Stimulated activated CD4-positive, alpha-beta T cell treated with anti-CD3 and anti-CD28 coated beads, Interleukin-12 subunit alpha, Interleukin-12 subunit beta, amount 100 ng/mL, for 24 hours (primary cell): ENCODE measurements around the gene CDK17.
"Not testable (repeated sequence)": the region's sequence is repeated elsewhere in the genome, so short reads cannot be mapped to it uniquely, and the experiment has no call there.

Source experiments
- DNase-seq, 2 experiments: peaks; one replicate each; pipeline ENCODE4 v3.0.0-alpha.2; 2020; ENCODE audit warnings: low read depth in 2 of 2

Gene CDK17

DNA sequence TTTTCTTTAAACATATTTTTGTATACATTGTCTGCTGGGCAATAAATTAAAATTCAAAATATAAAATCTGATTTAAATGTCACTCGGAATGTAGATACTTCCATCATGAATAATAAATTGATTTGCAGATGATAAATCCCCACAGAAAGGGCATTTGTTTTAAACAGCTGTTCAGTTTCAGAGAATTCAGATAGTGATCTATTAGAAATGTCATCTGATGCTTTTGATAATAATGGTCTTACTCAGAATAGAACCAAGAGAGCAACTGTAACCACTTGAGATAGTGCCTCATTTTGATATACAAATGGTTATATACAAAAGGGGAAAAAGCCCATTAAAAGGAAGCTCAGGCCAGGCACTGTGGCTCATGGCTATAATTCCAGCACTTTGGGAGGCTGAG, 43.4 kb downstream of the CDK17 start:
- no peak for DNase-seq

DNA sequence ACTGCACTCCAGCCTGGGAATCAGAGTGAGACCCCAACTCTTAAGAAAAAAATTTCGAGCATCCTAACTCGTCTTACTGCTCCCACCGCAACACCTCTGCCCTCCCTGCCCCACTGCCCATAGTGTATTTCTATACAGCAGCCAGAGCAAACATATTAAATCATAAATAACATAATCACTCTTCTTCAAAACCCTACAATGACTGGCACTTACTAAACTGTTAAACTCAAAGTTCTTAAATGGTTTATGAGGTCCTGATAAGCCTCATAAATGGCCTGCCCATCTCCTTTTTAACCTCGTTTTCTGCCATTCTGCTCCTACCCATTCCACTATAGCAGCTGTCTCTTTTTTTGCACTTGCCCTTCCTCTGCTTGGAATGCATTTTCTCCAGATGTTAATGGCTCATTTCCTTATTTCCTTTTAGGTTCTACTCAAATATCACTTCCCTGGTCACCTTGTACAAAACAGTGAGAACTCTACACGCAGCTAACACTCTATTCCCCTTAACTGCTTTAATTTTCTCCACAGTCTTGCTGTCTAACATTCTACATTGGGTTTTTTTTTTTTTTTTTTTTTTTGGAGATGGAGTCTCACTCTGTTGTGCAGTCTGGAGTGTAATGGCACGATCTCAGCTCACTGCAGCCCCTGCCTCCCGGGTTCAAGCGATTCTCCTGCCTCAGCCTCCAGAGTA, 45.2 kb downstream of the CDK17 start:
- DNase-seq, result no peak

DNA sequence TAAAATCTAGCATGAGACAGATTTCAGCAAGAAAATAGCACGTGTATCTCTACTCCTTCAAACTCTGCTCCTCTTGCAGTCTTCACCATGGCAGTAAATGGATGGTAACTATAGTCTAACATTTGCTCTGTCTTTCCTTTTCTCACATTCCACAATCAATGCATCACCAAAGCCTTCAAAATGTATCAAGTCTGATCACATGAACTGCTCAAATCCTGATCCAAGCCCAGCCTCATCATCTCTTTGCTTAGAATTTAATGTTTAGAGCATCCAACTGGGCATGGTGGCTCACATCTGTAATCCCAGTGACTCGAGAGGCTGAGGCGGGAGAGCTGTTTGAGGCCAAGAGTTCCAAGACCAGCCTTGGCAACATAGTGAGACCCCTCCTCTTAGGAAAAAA, 45.9 kb downstream of the CDK17 start:
- DNase-seq, result no peak

DNA sequence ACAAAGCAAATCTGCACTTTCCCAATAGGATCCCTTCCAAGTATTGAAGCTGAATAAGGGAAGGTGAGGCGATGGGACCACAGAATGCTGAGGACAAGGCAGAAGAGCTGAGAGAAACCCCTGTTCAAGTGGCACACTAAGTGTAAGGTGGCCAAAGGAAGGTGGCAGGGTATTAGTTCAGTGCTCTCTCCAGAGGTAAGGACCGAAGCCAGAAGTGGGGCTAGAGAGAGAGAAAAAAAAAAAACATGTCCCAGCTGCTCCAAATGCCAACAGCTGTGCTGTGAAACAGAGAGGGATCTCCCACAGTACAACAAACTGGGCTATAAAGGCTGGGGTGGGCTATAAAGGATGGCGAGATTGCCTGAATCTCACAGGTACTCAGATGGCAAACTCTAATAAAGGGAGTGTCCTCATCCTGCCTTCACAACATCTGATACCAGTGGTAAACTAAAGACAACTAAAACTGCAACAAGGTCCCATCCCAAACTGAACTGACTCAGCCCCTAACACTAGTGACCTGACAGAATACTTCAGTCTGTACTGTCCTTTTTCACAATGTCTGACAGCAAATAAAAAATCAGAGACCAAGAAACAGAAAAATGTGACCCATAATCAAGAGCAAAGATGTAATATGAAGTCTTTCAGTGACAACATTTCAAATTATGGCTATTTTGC, 47.9 kb downstream of the CDK17 start:
- DNase-seq, result no peak

- no peak for DNase-seq
Observed at GRCh38 chr12:96350982-96351381, 49.3 kb downstream of the CDK17 start.

DNA sequence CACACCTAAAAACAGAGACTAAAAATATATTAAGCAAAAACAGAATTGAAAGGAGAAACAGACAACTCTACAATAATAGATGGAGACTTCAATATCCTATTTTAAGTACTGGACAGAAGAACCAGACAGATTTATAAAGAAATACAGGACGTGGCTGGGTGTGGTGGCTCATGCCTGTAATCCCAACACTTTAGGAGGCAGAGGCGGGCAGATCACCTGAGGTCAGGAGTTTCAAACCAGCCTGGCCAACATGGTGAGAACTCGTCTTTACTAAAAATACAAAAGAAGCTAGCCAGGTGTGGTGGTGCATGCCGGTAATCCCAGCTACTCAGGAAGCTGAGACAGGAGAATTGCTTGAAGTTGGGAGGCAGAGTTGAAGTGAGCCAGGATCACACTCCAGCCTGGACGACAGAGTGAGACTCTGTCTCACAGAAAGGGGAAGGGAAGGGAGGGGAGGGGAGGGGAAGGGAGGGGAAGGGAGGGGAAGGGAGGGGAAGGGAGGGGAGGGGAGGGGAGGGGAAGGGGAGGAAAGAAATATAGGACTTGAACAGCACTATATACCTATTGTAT, 53.0 kb downstream of the CDK17 start:
- DNase-seq, result no peak

GRCh38 chr12:96346716-96347115, 53.5 kb downstream of the CDK17 start:
- not testable (repeated sequence) for DNase-seq

GRCh38 chr12:96344124-96344695, 56.0 kb downstream of the CDK17 start:
- DNase-seq, result no peak

- no peak for DNase-seq
Observed at GRCh38 chr12:96343347-96343954, 56.8 kb downstream of the CDK17 start.

- not testable (repeated sequence) for DNase-seq
Observed at GRCh38 chr12:96339666-96340065, 60.6 kb downstream of the CDK17 start.

DNA sequence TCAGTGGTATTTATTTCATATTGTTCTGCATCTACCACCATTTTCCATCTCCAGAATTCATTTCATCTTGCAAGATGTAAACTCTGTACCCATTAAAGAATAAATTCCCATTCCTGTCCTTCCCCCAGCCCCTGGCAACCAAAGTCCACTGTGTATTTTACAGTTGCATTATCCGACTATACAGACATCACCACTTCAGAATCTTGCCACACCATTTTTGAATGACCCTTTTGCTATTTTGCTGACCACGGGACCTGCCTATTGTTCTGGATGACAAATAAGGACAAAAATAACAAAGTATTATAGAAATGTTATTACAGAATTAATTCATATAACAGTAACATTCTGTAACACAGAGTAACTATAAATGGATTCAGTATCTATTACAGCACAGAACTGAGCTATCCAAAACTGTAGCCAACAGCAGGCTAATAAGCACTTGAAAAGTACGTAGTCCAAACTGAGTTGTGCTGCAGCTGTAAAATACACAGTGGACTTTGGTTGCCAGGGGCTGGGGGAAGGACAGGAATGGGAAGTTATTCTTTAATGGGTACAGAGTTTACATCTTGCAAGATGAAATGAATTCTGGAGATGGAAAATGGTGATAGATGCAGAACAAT, 61.3 kb downstream of the CDK17 start:
- no peak for DNase-seq

GRCh38 chr12:96337953-96338352, 62.3 kb downstream of the CDK17 start:
- DNase-seq, result no peak

- no peak for DNase-seq
Observed at GRCh38 chr12:96336489-96336888, 63.8 kb downstream of the CDK17 start.

GRCh38 chr12:96335270-96335669, 65.0 kb downstream of the CDK17 start:
- DNase-seq, result no peak

DNA sequence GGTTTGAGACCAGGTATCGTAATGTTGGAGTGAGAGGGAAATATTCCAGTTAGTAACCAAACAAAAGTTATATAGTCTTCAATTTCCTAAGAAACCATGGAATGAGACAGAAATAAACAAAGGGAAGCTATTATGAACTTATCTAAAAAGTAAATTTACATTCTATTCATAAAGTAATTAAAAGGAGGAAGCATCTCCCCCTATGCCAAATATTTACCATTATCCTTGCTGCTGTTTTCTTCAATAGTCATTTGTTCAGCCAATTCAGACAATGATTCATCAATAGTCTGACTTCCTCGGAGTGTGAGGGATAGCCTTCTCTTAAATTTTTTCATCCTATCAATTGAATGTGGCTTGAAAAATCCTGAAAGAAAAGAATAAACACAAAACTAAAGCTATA, 65.7 kb downstream of the CDK17 start:
- DNase-seq, result no peak

DNA sequence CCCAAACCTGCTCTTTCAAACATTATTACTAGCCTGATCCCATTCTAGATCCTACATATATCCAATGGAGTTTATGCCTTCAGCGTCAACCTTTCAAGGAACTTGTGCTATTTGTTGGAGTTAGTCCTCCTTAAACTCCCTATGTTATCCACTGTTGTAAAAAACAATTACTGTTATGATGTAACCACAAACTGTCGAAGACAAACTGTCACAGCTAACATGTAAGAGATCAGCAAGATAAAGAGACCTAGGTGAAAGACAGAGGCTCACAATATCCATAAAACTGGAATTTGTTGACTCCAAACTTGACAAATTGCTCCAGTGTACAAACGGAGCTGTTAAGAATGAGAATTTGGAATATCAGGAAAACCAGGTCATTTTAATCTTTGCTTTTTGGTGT, 70.7 kb downstream of the CDK17 start:
- no peak for DNase-seq

DNA sequence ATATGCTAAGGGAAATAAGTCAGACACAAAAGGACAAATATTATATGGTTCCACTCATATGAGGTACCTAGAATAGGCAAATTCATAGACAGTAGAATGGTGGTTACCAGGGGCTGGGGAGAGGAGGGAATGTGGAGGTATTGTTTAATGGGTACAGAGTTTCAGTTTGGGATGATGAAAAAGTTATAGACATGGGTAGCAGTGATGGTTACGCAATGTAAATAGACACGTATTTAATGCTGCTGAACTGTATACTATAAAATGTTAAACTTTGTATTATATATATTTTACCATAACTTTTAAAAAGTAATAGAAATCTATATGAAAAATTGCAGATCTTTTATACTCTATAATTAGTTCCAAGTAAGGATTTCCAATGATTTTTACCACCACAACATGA, 71.2 kb downstream of the CDK17 start:
- DNase-seq, result no peak

GRCh38 chr12:96327889-96328288, 72.3 kb downstream of the CDK17 start:
- DNase-seq, result no peak

GRCh38 chr12:96327346-96327745, 72.9 kb downstream of the CDK17 start:
- DNase-seq, result no peak

DNA sequence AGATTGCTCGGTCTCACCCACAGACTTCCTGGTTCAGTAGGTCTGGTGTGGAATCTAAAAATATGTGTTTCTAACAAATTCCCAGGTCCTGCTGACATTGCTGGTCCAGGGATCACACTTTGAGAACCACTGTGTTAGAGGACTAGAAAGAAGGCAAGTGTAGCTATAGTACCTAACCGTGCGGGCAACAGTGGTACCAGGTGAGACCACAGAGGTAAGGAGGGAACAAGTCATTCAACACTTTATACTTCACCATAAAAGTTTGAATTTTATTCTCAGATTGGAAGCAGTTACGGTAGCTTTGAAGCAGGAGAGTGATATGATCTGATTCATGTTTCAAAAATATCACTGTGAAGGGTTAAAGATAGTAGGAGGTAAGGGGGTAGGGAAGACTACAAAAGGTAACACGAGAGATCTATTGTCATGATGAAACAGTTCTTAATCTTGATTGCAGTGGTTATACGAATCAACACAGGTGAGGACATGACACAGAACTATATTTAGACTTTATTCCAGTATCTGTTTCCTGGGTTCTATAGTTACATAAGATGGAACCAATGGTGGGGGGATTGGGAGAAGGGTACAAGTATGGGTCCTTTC, 73.5 kb downstream of the CDK17 start:
- DNase-seq, result no peak

DNA sequence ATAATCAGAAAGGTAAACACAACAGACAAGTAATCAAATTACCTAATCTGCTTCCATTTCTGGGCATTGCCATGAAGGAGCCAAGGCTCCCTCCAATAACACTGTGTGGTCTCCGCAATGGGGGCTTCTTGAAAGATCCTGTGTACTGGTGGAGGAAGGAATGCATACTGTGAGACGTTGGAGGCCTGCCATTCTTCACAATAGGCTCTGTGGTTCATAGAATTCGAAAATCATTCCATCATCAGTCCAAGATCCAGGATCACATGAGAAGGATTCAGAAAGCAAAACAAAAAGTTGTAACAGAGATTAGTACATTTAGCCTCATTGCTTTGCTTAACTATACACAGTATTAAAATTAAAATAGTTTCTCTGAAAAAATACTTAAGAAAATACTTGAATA, 76.3 kb downstream of the CDK17 start:
- DNase-seq, result no peak

GRCh38 chr12:96322720-96323119, 77.5 kb downstream of the CDK17 start:
- no peak for DNase-seq
